ENCODE data around the gene CYP46A1.

DNA sequence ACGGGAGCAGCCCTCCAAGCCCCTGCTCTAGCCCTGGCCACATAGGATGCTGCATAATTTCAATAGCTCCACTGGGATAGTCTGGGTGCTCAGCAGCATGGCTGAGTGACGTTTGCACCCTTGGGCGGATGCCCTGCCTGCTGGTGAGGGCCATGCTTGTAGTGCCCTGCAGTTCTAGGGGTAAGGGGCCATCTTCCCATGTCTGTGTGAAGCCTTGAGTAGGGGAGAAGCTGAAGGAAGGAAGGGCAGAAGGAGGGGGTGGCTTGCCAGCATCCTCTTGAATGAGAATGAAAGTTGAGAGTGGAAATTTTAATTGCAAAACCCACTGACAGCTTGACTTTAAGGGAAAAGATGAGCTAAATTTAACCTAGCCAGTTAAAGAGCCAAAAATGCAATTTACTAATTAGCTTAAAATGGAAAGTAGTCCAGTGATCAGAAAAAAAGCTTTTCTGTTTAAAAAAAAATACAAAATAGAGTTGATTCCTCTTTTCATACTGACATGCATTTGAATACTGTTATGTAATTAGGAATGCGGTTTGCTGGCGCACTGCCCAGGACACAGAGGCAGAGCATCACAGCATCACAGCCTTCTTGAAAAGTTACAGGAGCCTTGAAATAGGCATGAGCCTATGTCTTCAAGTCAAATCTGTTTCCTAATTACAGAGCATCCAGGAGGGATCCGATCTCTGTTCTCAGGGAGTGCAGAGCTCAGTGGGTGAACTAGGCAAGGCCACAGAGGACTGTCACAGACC, 90.6 kb downstream of the CYP46A1 start:
- TF ChIP-seq ZNF660 (tag by site-specific recombination; IDR thresholded peaks at IDR 0.05) (no peak), CTCF (tag by site-specific recombination; IDR thresholded peaks at IDR 0.05) (no peak), MYNN (tag by site-specific recombination; IDR thresholded peaks at IDR 0.05; ENCODE audit: borderline replicate concordance) (no peak), YY1 (tag by site-specific recombination; IDR thresholded peaks at IDR 0.05) (no peak), ZNF707 (tag by site-specific recombination; IDR thresholded peaks at IDR 0.05) (no peak), ZNF184 (tag by site-specific recombination; IDR thresholded peaks at IDR 0.05) (no peak)
- TF ChIP-seq, protein P1, sequence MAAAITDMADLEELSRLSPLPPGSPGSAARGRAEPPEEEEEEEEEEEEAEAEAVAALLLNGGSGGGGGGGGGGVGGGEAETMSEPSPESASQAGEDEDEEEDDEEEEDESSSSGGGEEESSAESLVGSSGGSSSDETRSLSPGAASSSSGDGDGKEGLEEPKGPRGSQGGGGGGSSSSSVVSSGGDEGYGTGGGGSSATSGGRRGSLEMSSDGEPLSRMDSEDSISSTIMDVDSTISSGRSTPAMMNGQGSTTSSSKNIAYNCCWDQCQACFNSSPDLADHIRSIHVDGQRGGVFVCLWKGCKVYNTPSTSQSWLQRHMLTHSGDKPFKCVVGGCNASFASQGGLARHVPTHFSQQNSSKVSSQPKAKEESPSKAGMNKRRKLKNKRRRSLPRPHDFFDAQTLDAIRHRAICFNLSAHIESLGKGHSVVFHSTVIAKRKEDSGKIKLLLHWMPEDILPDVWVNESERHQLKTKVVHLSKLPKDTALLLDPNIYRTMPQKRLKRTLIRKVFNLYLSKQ (tag by site-specific recombination; IDR thresholded peaks at IDR 0.05; ENCODE audit: borderline replicate concordance) = no peak
- TF ChIP-seq, protein P2, sequence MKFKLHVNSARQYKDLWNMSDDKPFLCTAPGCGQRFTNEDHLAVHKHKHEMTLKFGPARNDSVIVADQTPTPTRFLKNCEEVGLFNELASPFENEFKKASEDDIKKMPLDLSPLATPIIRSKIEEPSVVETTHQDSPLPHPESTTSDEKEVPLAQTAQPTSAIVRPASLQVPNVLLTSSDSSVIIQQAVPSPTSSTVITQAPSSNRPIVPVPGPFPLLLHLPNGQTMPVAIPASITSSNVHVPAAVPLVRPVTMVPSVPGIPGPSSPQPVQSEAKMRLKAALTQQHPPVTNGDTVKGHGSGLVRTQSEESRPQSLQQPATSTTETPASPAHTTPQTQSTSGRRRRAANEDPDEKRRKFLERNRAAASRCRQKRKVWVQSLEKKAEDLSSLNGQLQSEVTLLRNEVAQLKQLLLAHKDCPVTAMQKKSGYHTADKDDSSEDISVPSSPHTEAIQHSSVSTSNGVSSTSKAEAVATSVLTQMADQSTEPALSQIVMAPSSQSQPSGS (tag by site-specific recombination; IDR thresholded peaks at IDR 0.05; ENCODE audit: low read depth) = no peak
- TF ChIP-seq, protein P3, sequence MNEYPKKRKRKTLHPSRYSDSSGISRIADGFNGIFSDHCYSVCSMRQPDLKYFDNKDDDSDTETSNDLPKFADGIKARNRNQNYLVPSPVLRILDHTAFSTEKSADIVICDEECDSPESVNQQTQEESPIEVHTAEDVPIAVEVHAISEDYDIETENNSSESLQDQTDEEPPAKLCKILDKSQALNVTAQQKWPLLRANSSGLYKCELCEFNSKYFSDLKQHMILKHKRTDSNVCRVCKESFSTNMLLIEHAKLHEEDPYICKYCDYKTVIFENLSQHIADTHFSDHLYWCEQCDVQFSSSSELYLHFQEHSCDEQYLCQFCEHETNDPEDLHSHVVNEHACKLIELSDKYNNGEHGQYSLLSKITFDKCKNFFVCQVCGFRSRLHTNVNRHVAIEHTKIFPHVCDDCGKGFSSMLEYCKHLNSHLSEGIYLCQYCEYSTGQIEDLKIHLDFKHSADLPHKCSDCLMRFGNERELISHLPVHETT (tag by site-specific recombination; IDR thresholded peaks at IDR 0.05) = no peak
